GM12801 (cell line): ENCODE data around the gene SUCNR1.

ENCODE experiments used
- TF ChIP-seq, protein P1 (sequence below): IDR thresholded peaks from one replicate; pipeline ENCODE4 v1.5.1; 2011; ENCODE audit warnings: control low read depth; ENCODE audit not compliant: insufficient read length; ENCODE audit errors: extremely low read depth

The SUCNR1 gene

GRCh38 chr3:151863611-151864010 is 9.8 kb upstream of the SUCNR1 start:
- TF ChIP-seq, protein P1, sequence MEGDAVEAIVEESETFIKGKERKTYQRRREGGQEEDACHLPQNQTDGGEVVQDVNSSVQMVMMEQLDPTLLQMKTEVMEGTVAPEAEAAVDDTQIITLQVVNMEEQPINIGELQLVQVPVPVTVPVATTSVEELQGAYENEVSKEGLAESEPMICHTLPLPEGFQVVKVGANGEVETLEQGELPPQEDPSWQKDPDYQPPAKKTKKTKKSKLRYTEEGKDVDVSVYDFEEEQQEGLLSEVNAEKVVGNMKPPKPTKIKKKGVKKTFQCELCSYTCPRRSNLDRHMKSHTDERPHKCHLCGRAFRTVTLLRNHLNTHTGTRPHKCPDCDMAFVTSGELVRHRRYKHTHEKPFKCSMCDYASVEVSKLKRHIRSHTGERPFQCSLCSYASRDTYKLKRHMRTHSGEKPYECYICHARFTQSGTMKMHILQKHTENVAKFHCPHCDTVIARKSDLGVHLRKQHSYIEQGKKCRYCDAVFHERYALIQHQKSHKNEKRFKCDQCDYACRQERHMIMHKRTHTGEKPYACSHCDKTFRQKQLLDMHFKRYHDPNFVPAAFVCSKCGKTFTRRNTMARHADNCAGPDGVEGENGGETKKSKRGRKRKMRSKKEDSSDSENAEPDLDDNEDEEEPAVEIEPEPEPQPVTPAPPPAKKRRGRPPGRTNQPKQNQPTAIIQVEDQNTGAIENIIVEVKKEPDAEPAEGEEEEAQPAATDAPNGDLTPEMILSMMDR = no peak

GRCh38 chr3:151864423-151865101 is 8.9 kb upstream of the SUCNR1 start:
- TF ChIP-seq, protein P1 = no peak

- TF ChIP-seq, protein P1 = no peak
Observed at GRCh38 chr3:151866711-151867410, 6.6 kb upstream of the SUCNR1 start.

GRCh38 chr3:151867666-151868065 is 5.8 kb upstream of the SUCNR1 start:
- TF ChIP-seq, protein P1 = no peak

GRCh38 chr3:151869181-151869580 is 4.3 kb upstream of the SUCNR1 start:
- TF ChIP-seq, protein P1 = no peak

DNA sequence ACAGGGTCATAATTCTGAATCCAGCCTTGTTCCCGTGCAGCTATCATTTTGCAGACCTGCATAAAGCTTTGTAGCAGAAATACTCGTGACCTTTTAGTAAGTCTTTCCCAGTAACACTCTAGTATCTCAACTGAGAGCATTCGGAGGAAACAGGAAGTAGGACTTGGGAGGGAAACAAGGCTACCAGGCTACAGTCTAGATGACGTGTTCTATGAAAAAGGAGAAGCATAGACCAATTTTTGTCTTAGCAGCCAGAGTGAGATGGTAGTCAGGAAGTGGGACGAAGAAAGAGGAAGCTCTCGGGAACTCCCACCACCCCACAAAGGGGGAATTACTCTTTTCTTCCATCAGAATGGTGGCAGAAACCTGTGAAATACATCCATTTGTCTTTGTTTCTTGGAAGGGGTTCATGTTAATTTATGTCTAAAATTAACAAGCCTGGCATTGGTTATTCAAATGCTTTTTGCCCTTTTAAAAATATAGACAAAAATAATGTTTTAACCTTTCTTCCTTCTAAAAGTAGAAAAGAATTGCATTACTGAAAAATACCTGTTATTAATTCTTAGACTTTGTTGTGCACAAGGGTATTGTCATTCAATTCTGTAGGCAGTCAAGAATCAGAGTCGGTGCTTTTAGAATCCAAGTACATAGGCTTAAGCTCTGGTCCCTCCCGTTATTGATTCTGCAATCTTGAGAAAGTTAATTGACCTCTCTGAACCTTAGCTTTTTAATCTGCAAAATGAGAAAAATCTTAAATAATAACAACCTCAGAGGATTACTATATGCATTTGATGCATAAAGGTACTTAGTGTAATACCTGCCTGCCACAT is 1.6 kb upstream of the SUCNR1 start:
- TF ChIP-seq, protein P1 = no peak

GRCh38 chr3:151875759-151876158 is 2.3 kb downstream of the SUCNR1 start:
- TF ChIP-seq, protein P1 = no peak
